ENCODE data around the gene DDX59.

DDX59 gene

DNA sequence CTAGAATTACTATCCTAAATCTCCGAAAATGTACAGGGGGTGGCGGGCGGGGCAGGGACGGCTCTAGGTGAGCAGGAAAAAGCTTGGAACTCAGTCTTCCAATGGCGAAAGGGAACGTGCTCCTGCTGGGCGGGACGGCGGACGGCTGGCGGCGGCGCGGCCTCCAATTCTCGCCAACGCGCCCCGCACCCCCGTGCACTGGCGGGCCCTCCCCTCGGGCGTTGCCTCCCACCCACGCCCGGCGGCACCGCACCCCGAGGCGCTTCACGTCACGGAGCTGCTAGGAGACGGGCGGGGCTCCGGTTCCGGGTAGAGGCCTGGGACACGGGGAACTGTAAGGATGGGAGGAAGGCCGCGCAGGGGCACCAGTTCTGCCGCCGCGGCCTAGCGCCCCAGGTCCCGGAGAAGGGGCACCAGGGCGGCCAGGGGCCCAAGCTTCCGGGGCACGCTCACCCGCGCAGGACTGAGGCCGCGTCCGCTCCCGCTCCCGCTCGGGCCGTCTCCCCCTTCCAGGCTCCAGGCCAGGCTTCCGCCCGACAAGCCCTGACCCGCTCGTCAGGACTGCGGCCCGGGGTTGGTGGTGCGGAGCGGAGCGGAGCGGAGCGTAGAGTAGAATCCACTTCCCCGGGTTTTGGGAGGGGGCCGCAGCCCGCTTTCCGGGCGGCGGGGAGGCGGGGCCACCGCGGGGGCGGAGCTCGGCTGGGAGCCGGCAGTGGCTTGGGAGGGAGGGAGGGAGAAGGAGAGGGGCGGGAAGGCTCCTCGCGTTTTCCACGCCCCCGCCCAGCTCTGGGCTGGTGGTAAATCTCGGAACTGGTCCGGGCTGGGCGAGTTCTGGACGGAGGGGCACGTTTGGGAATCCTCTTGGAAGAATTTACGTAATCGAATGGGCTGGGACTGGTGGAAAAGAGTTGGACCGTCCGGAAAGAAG, at the start of gene DDX59:
TSS of gene DDX59 (minus strand) at position 594 of the 928 bp plus-strand sequence. CDS start 3,167 bp downstream, outside the sequence.
- DNase-seq, result peak; percentile 90

DNA sequence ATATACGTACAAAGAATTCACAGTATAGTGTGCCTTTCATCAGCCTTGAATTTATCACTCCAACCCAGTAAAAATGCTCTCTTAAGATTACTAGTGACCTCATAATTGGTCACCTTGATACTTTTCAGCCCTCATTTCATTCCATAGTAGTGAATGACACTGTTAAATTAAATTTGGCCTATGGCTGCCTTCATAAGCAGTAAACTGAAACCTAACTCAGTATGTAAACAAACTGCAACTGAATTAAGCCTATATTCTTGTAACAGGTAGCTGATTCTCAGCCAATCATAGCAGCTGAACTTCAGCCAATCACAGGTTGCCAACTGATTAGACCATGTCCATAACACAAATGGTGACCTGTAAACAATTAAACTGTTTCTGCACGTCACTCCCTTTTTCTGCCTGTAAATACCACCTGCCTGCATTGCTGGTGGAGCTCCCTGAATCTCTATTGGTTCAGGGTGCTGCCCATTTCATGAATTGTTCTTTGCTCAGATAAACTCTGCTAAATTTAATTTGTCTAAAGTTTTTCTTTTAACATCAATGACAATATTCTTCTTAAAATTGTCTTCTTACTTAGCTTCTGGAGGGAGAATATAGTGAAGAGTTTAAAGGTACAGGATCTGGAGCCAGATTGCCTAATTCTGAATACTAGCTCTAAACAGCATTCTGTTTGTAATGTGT, 44.9 kb upstream of the DDX59 start:
- no peak for DNase-seq

DNA sequence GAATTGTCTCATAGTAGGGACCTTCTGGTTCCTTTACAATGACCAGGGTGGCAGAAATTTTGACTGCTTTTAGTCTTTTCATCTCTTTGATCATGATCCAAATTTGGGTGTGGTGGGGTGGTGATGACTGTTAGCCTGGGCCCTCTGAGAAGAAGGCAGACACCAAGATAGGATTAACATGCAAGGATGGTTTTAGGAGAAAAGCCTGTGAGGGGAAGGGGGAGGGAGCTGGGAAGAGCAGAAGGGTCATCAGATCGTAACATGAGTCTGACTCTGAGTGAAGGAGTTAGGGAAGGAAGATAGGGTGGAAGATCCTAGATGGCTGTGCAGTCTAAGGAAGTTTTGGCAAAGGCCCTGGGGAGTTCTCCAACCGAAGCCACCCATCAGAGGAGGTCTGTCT, 40.5 kb upstream of the DDX59 start:
- DNase-seq, result no peak

DNA sequence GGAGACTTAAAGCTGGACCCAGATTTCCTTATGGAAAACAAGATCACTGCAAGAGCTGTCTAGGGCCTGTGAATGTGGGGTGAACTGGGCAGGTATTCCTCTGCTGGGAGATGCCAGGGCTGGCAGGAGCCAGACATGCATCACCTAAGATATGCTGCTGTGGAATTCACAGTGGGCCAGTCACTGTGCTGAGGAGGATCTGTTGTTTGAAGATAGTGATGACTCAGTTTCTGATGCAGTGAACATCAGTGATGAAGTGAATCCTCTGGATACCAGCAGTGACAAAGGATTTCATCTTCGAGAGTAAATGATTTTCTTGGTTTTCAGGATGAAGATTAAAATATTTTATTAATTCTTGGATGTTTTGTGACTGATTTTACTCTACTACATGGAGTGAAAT, 39.1 kb upstream of the DDX59 start:
- no peak for DNase-seq

DNA sequence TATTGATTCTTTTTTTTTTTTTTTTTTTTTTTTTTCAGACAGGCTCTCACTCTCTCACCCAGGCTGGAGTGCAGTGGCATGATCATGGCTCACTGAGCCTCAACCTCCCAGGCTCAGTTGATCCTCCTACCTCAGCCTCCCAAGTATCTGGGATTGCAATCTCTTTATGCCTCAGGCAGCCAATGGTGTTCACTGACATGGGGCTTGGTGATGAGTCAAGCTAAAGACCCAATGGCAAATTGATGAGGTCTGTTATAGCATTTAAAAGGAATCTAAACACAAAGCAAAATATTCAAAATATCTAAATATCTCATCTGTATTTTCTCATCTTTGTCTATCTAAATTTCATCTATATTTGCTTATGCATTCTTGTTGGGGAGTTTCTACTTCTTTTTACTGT, 38.5 kb upstream of the DDX59 start:
- DNase-seq, result no peak

DNA sequence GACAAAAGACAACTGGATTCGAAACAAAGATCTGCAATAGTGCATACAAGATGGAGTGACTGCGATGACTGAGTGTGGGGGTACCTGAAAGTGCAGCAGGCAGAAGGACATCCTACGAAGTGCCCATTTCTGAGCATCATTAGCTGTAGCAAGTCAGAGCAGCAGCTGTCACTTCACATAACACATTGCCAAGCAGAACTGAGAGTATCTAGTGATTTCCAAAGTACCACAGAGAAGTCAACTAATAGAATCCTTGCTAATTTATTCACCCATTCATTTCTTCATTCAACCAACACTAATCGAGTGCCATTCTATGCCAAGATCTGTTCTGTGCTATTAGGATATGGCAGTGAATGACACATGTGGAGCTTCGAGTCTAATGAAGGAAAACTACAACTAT, 37.4 kb upstream of the DDX59 start:
- DNase-seq, result no peak

DNA sequence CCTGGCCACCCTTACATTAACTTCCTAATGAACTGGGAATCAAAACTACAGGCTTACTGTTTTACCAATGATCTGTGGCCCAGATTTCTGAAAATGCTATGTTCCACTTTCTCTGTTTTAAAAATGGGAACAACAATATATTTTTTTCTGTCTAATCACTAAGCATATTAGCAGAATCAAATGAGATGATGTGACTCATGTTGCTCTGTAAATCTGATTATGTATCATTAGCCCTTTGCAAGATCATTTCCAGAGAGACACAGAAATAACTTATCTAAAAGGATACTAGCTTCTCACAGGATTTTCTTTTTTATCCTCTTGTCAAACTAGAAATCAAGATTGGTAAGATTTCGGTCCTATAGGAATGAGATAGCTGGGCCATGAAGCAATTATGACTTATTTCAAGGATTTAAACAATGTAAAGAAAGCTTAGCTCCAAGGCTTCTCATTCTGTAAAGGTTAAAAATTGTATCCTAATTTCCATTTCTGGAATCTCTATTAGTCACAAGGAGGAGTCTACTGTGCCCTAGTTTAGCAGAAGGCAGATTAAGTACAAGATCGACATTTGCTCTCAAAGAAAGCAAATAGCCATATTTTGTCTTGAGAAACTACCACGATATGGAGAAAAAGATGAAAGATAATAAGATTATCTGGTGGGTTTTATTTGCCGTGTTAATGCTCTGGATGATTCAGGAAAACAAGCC, 36.6 kb upstream of the DDX59 start:
- no peak for DNase-seq

DNA sequence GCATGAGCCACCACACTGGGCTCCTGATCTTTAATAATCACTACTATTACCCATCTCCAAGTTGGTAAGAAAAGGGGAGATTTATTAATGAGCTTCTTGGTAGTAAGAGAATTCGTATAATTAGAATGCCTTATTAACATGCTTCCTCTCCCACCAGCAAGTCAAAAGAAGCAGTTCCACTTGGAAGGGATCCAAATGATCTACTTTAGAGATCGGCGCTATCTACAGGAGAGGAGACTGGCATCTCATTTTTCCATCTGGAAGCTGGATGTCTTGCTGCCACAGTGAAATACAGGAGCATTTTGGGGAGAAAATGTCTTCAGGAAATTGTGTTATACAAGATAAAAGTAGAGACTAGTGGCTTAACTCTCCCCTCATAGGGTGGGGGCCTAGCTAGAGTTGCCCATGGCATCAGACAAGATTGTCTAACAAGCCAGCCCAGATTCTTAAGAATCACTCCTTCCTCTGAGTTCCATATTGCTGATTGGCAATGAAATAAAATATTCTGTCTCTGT, 35.3 kb upstream of the DDX59 start:
- DNase-seq, result no peak

DNA sequence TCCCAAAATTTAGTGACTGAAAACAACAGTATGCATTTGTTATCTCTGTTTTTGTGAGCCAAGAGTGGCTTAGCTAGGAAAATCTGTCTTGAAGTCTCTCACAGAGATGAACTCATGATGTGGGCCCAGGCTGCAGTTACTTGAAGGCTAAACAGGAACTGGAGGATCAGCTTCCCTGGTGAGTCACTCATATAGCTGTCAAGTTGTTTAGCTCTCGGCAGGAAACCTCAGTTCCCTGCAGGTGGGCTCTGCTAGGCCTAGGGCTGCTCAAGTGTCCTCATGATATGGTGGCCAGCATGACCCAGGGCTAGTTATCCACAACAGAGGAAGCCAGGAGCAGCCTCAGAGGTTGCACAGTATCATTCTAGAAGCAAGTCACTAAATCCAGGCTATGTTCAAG, 30.2 kb upstream of the DDX59 start:
- DNase-seq, result no peak

DNA sequence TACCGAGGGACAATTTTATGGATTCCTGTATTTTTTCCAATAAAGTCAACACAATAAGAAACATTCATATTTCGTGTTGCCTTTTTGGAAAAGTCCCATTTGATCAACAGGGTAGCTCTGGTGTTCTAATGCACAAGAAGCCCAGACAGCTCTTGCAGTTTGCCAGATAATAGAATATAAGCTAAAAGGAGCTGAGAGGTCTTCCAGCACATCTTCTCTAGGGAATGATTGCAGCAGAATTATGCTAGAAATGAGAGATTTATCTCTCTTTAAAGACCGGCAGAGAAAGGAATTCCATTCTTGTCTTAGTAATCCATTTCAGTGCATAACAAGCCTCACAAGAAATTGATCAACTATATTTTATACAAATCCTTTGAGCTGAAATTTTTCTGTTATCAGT, 25.0 kb upstream of the DDX59 start:
- DNase-seq, result no peak

DNA sequence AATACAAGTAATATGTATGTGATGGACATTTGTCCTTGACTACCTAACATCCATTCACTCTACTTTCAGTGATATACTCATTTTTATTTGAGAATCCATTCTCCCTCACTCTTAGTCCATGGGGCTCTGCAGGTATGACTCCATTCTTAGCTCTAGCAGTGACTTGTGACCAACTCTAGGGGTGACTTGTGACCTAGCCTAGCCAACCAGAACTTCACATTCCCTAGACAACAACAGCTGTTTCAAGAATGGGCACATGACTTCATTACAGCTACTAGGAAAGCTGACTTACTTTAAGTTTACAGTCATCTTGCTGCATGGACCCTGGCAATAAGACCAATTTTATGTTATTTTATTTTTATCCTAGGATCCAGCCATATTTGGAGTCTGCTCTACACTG, 23.6 kb upstream of the DDX59 start:
- DNase-seq, result no peak

DNA sequence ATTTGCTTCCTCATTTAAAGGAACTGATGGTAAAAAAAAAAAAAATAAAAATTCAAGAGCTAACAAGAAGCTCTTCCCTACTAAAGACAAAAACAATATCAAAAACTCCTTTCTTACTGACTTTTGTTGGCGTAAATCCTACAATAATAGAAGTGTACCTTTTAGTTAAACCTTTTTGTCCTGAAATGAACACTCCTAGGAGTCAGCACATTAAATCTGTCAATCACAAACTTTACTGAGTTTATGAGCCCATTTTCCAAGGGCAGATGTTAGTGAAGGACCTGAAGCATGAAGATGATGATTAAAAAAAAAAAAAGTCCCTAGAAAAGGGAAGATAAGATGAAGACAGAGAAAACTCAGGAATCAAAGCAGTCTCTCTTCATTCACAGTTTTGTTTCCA, 22.6 kb upstream of the DDX59 start:
- no peak for DNase-seq

DNA sequence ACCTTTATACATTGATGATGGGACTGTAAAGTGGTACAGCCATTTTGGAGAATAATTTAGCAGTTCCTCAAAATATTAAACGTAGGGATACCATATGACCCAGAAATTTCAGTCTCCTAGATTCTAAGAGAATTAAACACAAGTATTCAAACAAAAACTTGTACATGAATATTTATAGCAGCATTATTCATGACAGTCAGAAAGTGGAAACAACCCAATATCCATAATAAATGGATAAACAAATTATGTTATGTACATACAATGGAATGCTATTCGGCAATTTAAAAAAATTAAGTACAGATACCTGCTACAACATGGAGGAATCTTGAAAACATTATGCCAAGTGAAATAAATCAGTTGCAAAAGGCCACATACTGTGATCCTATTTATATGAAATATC, 16.9 kb upstream of the DDX59 start:
- DNase-seq, result no peak

DNA sequence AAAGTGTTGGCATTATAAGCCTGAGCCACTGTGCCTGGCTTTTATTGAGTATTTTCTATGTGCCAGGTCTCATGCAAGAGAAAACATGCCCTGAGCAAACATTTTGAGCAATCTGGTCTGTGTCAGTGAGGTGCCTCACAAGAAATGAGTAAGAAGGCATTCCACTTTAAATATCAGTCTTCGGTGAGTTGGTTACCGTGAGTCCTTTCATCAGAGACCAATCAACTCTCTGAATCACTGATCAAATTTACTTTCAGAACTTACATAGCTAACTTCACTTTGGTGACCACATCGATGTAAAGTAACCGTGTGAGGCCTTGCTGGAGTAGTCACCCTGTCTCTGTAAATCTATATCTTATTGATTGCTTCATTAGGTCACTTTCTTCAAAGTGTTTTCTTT, 14.3 kb upstream of the DDX59 start:
- DNase-seq, result no peak

DNA sequence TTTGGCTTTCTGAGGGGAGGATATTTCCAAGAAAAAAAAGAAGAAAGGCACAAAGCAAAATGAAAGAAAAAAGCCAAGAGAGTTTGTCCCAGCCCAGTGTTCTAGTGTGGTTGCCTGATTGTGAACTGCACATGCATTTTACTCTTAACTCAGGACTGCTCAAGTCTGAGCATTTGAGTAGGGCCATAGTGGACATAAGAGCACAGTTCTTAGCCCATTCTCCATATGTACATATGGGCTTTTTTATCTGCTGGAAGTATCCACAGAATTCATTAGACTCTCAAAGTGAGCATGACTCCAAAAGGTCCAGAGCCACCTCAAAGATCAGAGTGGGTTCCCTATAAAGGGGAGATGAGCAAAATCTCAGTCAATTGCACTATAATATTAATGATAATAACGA, 13.6 kb upstream of the DDX59 start:
- no peak for DNase-seq

DNA sequence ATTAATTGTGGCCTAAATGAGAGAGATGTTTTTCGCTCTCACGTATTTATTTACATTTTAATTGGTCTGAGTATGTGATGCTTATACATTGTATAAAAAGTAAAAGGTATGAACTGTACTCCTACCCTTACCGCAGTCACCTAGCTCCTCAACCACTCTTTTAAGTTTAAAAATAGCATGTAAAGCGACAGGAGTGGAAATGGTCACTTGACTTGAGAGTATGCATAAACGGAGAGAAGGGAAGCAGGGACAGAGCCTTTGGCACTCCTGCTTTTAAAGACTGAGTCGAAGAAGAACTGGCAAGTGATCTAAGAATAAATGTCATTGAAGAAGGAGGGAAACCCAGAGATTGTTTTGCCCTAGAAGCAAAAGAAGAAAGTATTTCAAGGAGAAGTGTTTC, 11.5 kb upstream of the DDX59 start:
- DNase-seq, result no peak

DNA sequence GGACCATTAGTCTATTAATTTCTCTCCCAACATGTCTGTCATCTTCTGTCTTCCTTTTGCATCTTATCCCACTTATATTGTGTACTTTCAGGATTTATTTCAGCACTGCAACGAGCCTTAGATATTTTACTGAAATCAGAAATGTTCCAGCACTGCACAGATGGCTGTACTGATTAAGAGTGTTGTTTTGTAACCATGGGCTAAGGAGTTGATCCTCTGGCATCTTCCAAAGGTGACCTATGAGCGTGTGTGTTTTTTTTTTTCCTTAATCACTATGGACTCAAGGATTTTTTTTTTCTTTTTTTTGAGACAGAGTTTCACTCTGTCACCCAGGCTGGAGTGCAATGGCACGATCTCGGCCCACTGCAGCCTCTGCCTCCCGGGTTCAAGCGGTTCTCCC, 7.1 kb upstream of the DDX59 start:
- no peak for DNase-seq

DNA sequence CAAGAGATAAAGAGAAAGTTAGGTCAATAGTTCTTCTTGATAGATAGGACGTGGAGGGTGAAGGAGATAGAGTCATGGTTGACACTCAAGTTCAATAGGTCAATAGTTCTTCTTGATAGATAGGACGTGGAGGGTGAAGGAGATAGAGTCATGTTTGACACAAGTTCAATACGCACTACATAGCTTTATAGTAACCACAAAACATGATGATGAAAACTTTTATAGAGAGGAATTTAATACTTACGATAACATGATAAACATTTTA, 5.8 kb upstream of the DDX59 start:
- DNase-seq, result no peak

DNA sequence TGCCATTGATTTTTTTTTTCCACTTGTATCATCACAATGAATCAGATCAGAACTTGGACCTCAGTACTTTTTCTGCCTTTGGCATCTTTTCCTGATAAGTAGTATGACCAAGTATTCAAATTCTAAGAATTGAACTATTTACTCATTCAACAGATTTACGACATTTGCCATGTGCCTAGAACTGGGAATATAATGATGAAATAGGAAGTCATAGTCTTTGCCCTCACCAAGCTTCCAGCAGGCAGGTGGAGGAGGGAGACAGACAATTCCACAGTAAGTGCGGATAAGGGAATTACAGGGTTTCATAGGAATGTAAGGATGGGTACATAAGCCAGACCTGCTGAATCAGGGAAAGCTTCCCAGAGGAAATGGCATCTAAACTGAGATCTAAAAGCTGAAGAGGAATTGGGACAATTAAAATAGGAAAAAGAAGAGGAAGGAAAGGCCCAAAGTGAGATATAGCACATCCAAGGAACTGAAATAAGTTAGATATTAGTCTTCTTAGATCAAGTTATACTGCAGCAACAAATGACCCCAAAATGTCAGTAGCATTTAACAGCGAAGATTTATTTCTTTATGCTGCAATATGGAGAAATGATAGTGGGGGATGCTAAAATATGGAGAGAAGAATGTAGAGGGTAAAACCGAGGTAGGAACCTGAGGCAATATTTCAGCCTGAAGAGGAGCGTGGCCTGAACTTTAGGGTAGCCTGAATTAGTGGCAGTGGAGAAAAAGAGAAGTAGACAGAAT, 5.3 kb upstream of the DDX59 start:
- DNase-seq, result no peak

DNA sequence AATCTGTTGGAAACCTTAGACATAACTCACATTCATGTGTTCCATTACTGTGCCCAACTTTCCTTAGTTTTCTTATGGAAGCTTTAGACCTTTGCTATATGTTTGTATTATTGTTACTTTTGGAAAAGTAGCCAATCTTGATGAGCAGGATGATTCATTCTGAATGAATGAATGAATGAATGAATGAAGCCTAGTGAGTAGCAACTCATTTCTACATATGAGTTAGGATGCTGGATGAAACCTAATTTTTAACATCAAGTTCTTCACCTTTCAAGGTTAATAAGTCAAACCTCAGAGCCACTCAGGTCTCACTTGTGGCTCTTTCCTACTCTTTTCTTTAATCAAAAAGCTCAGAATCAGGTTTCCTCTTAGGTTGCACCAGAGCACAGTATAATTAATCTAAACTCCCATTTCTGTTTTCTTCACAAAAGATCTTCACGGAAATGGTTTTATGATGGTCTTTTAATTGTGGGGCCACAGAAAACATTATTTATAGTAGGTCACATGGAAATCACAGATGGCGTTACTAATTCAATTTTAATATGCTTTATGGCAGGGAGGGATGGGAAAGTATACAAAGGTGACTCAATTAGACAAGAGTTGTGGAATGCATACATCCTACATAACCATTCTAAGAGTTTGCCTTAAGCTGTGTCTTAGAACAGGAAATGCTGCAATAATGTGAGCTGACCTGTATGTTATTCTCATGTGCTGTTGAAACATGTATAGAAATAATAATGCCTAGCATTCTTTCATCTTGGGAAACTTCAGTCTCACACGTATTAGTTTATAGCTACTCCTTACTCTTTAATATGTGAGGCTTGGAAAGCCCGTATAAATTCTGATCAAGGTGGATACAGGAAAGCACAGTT, 4.5 kb upstream of the DDX59 start:
- no peak for DNase-seq

DNA sequence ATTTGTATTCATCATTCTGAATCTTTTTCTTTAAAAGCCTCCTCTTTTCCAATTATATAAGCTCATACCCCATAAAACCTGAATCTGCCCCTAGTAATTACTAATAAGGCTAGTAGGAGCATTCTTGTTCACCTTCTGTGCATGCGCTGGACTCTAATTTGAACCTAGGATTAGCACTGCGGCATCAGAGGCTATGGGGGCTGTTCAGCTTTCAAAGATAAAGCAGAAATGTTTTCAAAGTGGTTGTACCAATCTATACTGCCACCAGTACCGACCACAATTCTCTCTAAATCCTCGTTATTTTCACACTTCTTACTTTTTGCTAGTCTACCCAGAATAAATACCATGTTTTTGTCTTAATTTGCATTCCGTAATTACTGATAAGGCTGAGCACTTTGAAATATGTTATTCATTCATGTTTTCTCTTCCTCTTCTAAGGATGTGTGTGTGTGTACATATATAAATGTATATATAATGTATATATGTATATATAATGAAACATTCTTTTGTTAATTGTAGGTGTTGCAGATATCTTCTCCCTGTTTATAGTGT, 1.6 kb upstream of the DDX59 start:
- DNase-seq, result no peak
